ENCODE measurements around the gene RSPO4.

DNA sequence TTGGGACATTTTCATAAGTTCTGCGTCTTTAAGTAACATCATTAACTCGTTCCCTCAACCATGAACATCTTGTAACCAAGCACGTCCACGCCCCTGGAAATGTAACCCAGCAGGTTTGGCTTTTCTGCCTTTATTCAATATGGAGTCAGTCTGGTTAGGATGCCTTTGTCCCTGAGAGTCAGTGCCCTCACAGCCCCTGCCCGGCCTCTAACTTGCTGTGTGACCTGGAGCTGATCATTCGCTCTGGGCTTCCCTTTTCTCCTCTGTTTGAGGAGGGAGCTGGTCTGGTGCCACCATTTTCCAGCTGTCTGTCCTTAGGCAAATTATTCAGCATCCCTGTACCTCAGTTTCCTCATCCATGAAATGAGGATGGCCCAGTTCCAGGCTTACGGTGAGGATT, 59.5 kb downstream of the RSPO4 start:
- no peak for TF ChIP-seq EP300 (IDR thresholded peaks at IDR 0.05)
- TF ChIP-seq, protein P1, sequence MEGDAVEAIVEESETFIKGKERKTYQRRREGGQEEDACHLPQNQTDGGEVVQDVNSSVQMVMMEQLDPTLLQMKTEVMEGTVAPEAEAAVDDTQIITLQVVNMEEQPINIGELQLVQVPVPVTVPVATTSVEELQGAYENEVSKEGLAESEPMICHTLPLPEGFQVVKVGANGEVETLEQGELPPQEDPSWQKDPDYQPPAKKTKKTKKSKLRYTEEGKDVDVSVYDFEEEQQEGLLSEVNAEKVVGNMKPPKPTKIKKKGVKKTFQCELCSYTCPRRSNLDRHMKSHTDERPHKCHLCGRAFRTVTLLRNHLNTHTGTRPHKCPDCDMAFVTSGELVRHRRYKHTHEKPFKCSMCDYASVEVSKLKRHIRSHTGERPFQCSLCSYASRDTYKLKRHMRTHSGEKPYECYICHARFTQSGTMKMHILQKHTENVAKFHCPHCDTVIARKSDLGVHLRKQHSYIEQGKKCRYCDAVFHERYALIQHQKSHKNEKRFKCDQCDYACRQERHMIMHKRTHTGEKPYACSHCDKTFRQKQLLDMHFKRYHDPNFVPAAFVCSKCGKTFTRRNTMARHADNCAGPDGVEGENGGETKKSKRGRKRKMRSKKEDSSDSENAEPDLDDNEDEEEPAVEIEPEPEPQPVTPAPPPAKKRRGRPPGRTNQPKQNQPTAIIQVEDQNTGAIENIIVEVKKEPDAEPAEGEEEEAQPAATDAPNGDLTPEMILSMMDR (IDR thresholded peaks at IDR 0.05), result no peak
- TF ChIP-seq POLR2A (IDR thresholded peaks at IDR 0.05), result no peak
